ENCODE measurements around the gene ABCA7.
"Not testable (repeated sequence)": the region's sequence is repeated elsewhere in the genome, so short reads cannot be mapped to it uniquely, and the experiment has no call there.

The ABCA7 gene

DNA sequence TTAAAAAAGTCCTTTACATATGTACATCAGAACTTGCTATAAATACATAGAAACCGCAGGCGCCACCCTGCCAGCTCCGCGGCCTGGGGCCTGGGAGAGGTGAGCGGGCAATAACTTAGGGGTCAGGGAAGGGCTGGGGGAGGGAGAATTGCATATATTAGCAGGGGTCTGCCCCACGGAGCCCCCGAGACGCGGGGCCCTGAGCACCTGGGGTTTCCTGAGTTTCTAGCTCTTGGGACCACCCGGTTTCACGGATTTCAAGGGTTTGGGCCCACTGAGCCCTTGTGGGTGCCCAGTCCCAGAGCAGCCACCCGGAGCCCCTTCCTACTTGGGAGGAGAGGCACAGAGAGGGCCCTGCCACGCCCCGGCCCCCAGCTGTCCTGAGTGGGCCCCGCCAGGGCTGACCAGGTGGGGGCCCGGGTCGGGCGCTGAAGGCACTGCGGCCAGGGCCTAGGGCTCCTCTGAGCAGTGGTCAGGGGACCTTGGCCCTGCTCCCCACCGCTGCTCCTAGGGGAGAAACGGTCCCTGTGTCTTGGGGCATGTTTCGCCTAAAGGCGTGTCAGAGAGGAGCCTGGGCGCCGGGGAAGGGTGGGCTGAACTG is 67.9 kb downstream of the ABCA7 start:
- DNase-seq: no peak

DNA sequence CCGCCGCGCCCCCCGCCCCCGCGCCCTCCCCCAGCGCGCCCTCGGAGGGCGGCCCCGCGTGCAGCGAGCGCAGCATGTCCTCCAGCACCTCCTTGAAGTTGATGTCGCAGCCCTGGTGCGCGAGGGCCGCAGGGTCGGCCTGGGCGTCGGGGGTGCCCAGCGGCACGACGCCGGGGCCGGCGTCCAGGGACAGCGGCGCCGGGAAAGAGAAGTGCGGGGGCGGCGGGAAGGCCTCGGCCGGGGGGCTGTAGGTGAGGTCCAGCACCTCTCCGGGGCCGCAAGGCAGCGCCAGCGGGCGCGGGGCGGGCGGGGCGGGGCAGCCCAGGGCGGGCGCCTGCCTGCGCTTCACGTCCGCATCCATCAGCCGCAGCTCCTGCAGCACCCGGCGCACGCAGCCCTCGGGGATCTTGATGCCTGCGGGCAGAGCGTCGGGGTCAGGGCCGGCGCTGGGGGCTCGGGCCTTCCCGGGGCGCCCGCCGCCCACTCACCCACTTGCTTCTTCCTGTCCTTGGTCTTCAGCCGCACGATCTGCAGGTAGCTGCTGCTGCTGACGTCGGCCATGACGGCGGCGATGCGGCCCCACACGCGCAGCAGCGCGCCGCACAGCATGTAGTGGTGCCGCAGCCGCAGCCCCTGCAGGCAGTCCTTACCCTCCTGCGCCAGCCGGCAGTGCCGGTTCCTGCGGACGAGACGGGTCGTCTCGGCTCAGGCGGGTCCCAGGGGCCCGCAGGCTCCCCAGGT is 68.6 kb downstream of the ABCA7 start:
- DNase-seq: no peak

DNA sequence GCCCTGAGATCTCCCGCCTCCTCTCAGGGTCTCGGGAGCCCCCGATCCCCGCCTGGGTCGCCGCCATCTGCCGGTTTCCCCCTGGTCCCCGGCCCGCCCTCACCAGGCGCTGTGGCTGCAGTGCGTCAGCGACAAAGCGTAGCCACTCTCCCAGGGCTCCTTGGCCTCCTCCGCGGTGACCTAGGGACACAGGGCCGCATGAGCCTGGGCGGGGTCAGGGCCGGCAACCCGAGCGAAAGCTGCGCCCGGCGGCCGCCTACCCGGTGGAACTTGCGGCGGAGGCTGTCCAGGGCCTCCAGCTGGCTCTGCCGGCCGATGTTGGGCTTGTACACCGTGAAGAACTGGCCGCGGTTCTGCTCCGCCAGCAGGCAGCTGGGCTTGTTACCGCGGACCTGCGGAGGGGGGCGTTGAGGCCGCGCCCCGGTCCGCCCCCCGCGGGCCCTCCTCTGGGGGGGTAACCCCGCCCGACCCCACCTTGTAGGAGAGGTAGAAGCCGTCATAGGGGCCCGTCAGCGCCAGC is 69.2 kb downstream of the ABCA7 start:
- DNase-seq: no peak

DNA sequence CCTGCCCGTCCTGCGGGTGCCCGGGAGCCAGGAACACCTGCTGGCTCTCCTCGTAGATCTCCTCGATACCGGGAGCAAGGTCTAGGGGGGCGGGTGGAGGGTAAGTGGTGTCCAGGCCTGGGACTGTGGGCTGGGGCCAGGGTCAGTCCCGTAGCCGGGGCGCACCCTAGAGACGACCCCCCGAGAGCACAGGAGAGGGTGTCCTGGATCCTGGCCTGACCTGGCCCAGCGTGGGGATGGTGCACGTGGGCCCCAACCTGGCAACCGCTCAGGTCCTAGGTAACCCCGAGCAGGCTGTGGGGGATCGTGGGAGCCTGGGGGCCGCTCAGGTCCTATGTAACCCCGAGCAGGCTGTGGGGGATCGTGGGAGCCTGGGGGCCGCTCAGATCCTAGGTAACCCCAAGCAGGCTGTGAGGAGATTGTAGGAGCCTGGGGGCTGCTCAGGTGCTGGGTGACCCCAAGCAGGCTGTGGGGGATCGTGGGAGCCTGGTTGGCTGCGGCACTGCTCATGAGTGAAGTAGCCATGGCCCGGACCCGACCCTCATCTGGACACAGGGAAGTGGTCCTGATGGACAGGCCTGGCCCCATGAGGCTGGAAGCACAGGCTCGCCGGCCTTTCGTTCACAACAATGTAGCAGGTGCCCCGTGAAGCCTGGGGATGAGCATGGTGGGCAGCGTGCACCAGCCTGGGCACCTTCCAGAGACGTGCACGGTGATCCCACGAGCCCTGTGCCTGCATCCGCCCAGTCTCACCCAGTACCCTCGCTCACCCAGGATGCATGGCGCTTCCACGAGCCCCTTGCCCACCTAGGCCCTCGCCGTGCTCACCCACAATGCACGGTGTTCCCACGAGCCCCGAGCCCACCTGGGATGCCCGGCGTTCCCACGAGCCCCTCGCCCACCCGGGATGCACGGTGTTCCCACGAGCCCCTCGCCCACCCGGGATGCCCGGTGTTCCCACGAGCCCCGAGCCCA is 70.1 kb downstream of the ABCA7 start:
- DNase-seq: no peak

DNA sequence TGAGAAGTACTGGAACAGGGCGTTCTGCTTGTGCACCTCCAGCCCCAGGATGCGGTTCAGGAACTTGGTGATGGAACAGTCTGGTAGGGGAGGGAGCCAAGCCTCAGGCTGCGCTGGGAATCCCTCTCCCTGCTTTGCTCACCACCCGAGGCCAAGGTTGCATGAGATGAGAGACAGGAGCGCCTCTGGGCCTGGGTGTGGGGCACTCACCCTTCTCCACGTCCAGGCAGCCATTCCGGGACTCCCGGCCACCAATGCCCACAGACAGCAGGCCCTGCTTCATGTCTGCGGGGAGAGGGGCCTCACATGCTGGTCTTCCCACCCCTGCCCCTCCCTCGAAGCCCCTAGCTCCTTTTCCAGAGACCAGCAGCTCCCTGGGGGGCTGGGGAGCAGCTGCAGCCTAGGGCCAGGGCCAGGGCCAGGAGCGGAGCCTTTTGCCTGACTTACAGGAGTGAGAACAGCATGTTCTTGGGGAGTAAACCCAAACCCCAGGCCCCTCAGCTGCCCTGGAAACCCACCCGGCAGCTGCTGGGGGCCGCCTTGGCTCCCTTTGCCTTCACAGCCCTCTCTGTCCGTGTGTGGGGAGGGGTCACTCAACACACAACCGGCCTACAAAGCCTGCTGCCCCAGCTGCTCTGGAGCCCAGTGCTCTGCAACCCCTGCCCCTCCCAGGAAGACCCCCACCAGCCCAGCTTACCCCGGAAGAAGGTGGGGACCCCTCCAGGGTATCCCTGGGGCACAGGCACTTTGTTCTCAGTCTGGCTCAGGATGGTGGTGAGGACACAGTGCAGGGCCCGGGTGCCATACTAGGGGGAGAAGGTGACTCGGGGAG is 71.1 kb downstream of the ABCA7 start:
- DNase-seq: no peak

DNA sequence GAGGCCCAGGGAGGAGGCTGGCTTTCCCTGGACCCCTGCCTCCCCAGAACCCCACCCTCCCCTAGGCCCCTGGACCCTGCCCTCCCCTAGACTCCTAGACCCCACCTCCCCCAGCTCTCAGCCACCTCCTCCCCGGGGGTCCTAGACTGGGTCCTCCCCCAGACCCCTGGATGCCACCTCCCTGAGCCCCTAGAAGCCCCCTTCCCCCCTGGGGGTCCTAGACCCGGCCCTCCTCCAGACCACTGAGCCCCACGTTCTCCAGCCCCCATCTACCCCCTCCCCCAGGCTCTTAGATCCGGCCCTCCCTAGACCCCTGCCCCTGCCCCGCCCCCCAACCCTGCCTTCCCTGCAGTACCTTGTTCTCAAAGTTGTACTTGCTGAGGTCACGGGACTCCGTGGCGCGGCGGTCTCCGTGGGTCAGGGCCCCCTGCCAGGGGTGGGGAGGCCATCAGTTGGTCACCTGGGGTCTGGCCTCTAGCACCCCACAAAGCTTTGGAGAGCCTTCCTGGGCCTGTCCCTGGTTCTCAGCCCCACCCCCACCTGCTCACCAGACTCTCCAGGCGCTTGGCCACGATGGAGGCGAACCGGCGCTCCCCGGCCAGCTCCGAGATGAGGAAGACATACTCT is 71.8 kb downstream of the ABCA7 start:
- DNase-seq: no peak

DNA sequence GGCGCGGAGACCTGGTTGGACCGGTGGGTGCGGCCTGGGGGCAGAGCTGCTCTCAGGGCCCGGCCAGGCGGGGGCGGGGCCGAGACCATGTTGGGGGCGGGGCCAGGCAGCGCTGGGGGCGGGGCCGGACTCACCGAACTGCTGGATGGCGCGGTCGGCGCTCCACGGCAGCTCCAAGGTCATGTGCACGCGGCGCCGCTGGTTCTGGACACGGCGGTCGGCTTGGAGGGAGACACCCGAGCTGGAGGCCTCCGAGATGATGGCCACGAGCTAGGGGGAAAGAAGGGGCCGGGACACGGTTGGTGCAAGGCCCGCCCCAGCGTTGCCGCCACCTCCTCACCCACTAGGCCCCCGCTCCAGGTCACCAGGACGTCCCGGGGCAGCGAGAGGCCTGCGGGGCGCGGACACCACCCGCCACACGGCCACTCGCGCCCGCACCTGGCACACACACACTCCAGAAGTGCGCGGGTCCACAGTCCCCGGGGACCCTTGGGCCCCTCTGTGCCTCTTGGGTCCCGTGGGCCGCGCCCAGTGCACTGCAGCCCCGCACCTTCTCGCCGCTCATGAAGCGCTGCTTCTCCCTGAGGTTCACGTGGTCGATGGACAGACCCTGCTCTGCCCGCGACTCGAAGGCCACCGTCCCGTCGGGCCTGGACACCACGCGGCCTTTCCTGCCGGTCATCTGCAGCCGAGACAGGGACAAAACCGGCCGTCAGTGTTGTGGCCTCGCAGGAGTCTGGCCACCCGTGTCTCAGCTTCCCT is 72.5 kb downstream of the ABCA7 start:
- no peak for DNase-seq

DNA sequence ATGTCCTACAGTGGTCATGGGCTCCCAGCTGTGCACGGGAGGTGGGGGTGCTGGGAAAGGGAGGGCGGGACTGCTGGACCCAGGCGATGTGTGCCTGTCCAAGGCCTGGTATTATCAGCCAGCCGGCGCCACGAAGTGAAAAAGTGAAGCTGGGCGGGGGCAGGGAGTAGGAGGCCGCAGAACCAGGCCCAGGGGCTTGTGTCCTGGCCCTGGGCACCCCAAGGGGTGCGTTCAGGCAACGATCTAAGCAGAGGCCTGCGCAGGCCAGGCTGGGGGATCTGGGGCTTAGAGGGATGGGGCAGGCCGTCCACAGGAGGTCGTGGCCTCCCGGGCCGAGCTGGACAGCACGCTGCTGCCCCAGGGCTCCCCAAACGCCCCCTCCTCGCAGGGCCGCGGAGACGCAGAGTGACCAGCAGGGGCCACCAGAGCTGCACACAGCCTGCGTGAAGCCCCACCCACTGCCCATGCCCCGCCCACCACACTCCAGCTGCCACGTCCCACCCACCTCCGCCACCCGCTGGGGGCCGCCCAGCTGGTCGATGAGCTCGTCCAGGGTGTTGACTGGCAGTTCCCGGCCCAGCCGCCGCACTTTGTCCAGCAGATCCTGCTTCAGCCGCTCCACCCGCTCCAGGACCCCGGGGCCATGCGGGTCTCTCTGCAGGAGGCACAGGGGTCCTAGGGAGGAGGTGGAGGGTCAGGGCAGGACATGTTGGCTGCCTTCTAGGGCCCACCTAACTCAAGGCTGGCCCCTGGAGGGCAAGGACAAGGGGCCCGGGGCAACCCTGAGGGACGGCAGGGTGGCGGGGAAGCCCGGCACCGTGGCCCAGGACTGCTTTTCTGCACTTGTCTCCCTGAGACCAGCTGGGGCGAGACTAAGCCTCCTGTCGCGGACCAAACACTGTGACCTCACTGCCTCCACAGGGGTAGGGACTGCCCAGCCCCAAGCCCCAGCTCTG is 73.4 kb downstream of the ABCA7 start:
- DNase-seq: peak; percentile 46

DNA sequence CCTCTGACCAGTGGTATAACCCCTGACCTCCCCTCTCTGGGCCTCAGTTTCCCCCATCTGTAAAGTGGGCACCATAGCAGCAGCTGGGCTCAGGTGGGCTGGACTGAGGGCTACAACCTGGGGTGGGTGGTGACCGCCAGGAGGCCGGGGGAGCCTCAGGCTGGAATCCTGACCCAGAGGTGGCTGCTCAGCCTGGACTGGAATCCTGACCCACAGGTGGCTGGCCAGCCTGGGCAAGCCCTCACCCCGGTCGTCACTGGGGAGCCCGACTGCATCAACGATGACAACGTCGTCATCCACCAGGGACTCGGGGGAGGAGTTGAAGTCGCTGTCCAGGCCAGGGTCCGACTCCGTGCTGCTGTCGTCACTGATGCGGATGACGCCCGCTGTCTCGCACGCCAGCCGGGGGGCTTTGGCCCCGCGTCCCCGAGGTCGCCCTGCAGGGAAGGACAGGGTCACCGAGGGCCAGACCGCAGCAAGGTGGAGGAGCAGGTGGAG is 74.1 kb downstream of the ABCA7 start:
- no peak for DNase-seq

DNA sequence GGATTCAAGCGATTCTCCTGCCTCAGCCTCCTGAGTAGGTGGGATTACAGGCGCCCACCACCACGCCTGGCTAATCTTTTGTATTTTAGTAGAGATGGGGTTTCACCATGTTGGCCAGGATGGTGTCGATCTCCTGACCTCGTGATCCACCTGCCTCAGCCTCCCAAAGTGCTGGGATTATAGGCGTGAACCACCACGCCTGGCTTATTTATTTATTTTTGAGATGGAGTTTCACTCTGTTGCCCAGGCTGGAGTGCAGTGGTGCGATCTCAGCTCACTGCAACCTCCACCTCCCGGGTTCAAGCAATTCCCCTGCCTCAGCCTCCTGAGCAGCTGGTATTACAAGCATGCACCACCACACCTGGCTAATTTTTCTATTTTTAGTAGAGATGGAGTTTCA is 74.8 kb downstream of the ABCA7 start:
- DNase-seq: not testable (repeated sequence)
